Hippocampal formation (tissue), 2 donors: ENCODE results near the gene MFN1.
A peak's percentile ranks its signal among the peaks of the same experiment; 100 is the strongest.
"Not testable (repeated sequence)": the region's sequence is repeated elsewhere in the genome, so short reads cannot be mapped to it uniquely, and the experiment has no call there.

Experiments used
- DNase-seq, 2 donors: peaks; one replicate each; lab custom pipeline; 2025; lab: John Stamatoyannopoulos, UW

The MFN1 gene

GRCh38 chr3:179347345-179348194 lies at the start of gene MFN1:
MFN1 (plus strand) TSS chr3:179347709; CDS start chr3:179348852, 1,143 bp downstream.
- DNase-seq: peak; percentile 93 to 97

- no peak for DNase-seq
Measured at GRCh38 chr3:179297971-179298725, 49.4 kb upstream of the MFN1 start.

GRCh38 chr3:179299316-179299715 lies 48.2 kb upstream of the MFN1 start:
- DNase-seq: no peak

GRCh38 chr3:179299999-179300613 lies 47.4 kb upstream of the MFN1 start:
- DNase-seq: no peak

GRCh38 chr3:179301645-179302044 lies 45.9 kb upstream of the MFN1 start:
- DNase-seq: no peak

GRCh38 chr3:179302111-179302510 lies 45.4 kb upstream of the MFN1 start:
- no peak for DNase-seq

GRCh38 chr3:179304605-179305004 lies 42.9 kb upstream of the MFN1 start:
- no peak for DNase-seq

GRCh38 chr3:179307362-179307761 lies 40.1 kb upstream of the MFN1 start:
- not testable (repeated sequence) for DNase-seq

- no peak for DNase-seq
Measured at GRCh38 chr3:179308001-179308400, 39.5 kb upstream of the MFN1 start.

- no peak for DNase-seq
Measured at GRCh38 chr3:179309225-179310078, 38.1 kb upstream of the MFN1 start.

GRCh38 chr3:179318876-179319275 lies 28.6 kb upstream of the MFN1 start:
- DNase-seq: no peak

- peak; percentile 12 to 53 for DNase-seq
Measured at GRCh38 chr3:179321668-179322285, 25.7 kb upstream of the MFN1 start.

- DNase-seq: peak; percentile 61 to 68
Measured at GRCh38 chr3:179322286-179323196, 25.0 kb upstream of the MFN1 start, which contains the start of gene ZNF639. ZNF639 (plus strand) TSS chr3:179323031; CDS start chr3:179328294, 5,263 bp downstream.

GRCh38 chr3:179323197-179324110 lies 24.1 kb upstream of the MFN1 start:
- DNase-seq: peak; percentile 61 to 79

GRCh38 chr3:179324270-179324754 lies 23.2 kb upstream of the MFN1 start:
- no peak for DNase-seq

- no peak for DNase-seq
Measured at GRCh38 chr3:179330438-179330837, 17.1 kb upstream of the MFN1 start.

- no peak for DNase-seq
Measured at GRCh38 chr3:179332240-179332639, 15.3 kb upstream of the MFN1 start.

- no peak for DNase-seq
Measured at GRCh38 chr3:179333084-179333483, 14.4 kb upstream of the MFN1 start.
